ENCODE measurements around the gene SHISA6. TPM values are rescaled to one million over a fixed set of nuclear protein-coding genes. Genes with fewer than 3 reads are reported as not detected.

SHISA6 gene
- total RNA-seq, 1 donor from 2014 or later, result 3.3 TPM

- no peak overlapping the region for H2AFZ ChIP-seq (replicated peaks)
- H3K9ac ChIP-seq, result no peak overlapping the region
- TF ChIP-seq, protein P1, sequence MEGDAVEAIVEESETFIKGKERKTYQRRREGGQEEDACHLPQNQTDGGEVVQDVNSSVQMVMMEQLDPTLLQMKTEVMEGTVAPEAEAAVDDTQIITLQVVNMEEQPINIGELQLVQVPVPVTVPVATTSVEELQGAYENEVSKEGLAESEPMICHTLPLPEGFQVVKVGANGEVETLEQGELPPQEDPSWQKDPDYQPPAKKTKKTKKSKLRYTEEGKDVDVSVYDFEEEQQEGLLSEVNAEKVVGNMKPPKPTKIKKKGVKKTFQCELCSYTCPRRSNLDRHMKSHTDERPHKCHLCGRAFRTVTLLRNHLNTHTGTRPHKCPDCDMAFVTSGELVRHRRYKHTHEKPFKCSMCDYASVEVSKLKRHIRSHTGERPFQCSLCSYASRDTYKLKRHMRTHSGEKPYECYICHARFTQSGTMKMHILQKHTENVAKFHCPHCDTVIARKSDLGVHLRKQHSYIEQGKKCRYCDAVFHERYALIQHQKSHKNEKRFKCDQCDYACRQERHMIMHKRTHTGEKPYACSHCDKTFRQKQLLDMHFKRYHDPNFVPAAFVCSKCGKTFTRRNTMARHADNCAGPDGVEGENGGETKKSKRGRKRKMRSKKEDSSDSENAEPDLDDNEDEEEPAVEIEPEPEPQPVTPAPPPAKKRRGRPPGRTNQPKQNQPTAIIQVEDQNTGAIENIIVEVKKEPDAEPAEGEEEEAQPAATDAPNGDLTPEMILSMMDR (IDR thresholded peaks at IDR 0.05), result no peak
- TF ChIP-seq EZH2phosphoT487 (IDR thresholded peaks at IDR 0.05), result no peak
- TF ChIP-seq EZH2 (IDR thresholded peaks at IDR 0.05), result no peak
- no peak overlapping the region for H3K27ac Mint-ChIP-seq
- no peak overlapping the region for H3K4me3 Mint-ChIP-seq
- H3K79me2 ChIP-seq (ENCODE audit: low read depth), result no peaks in the 10 kb centered on the region
- no peaks in the 10 kb centered on the region for H3K27me3 ChIP-seq
- H3K4me2 ChIP-seq, result no peak overlapping the region
- no peaks in the 10 kb centered on the region for H3K9me3 ChIP-seq (ENCODE audit: low read depth)
- H3K4me1 Mint-ChIP-seq, result peaks cover 9% of the 10 kb centered on the region
- DNase-seq (ENCODE audit: low spot score), result no peak
- H4K20me1 ChIP-seq (ENCODE audit: low read depth), result no peaks in the 10 kb centered on the region
- peaks cover 10% of the 10 kb centered on the region for H3K27me3 Mint-ChIP-seq (ENCODE audit: insufficient read depth, low read depth)
- H3K36me3 Mint-ChIP-seq, result no peaks in the 10 kb centered on the region
- no peak overlapping the region for H3K27ac ChIP-seq
- H3F3A ChIP-seq (ENCODE audit: low read depth), result no peaks in the 10 kb centered on the region
- no peaks in the 10 kb centered on the region for H3K36me3 ChIP-seq
- H3K9me3 Mint-ChIP-seq, result no peaks in the 10 kb centered on the region
- H3K4me3 ChIP-seq, result no peak overlapping the region
- H3K4me1 ChIP-seq, result peaks cover 11% of the 10 kb centered on the region
Measured at GRCh38 chr17:11555530-11555929, 314.5 kb downstream of the SHISA6 start.

DNA sequence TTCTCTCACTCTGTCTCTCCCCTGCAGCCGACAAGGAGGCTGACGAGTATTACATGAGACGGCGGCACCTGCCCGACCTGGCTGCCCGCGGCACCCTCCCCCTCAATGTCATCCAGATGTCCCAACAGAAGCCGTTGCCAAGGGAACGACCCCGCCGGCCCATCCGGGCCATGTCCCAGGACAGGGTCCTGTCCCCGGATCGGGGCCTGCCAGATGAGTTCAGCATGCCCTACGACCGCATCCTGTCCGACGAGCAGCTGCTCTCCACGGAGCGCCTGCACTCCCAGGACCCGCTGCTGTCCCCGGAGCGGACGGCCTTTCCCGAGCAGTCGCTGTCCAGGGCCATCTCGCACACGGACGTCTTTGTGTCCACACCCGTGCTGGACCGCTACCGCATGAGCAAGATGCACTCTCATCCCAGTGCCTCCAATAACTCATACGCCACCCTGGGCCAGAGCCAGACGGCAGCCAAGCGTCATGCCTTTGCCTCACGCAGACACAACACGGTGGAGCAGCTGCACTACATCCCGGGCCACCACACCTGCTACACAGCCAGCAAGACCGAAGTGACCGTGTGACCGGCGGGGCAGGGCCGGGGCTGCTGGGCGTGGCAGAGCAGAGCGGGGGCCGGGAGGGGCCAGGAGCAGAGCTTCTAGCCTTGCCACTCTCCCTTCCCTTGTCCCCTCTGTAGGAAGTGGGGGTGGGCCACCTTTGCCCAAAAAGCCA is 316.9 kb downstream of the SHISA6 start:
- no peak overlapping the region for H3K9ac ChIP-seq
- H3K9me3 ChIP-seq (ENCODE audit: low read depth), result no peaks in the 10 kb centered on the region
- peaks cover 7% of the 10 kb centered on the region for H3K4me1 ChIP-seq
- H3K27ac Mint-ChIP-seq, result no peak overlapping the region
- no peaks in the 10 kb centered on the region for H3K36me3 ChIP-seq
- no peak overlapping the region for H2AFZ ChIP-seq (replicated peaks)
- no peak overlapping the region for H3K27ac ChIP-seq
- no peaks in the 10 kb centered on the region for H3K27me3 ChIP-seq
- H3K9me3 Mint-ChIP-seq, result no peaks in the 10 kb centered on the region
- H3K4me2 ChIP-seq, result no peak overlapping the region
- H3K79me2 ChIP-seq (ENCODE audit: low read depth), result no peaks in the 10 kb centered on the region
- no peaks in the 10 kb centered on the region for H3K36me3 Mint-ChIP-seq
- DNase-seq (ENCODE audit: low spot score), result no peak
- H3F3A ChIP-seq (ENCODE audit: low read depth), result no peaks in the 10 kb centered on the region
- H3K4me3 ChIP-seq, result no peak overlapping the region
- TF ChIP-seq, protein P1 (IDR thresholded peaks at IDR 0.05), result no peak
- no peak for TF ChIP-seq EZH2phosphoT487 (IDR thresholded peaks at IDR 0.05)
- TF ChIP-seq EZH2 (IDR thresholded peaks at IDR 0.05), result no peak
- peaks cover 2% of the 10 kb centered on the region for H3K4me1 Mint-ChIP-seq
- peaks cover 16% of the 10 kb centered on the region for H3K27me3 Mint-ChIP-seq (ENCODE audit: insufficient read depth, low read depth)
- H4K20me1 ChIP-seq (ENCODE audit: low read depth), result no peaks in the 10 kb centered on the region
- no peak overlapping the region for H3K4me3 Mint-ChIP-seq

GRCh38 chr17:11558681-11559234 is 317.7 kb downstream of the SHISA6 start:
- Histone ChIP-seq H3K27me3 (no peaks in the 10 kb centered on the region), H3K9ac (no peak overlapping the region), H3K79me2 (ENCODE audit: low read depth) (no peaks in the 10 kb centered on the region), H3K4me1 (peaks cover 7% of the 10 kb centered on the region), H3K4me2 (no peak overlapping the region), H3K4me3 (no peak overlapping the region), H3K9me3 (ENCODE audit: low read depth) (no peaks in the 10 kb centered on the region), H4K20me1 (ENCODE audit: low read depth) (no peaks in the 10 kb centered on the region), H3K27ac (no peak overlapping the region), H2AFZ (replicated peaks) (no peak overlapping the region), H3F3A (ENCODE audit: low read depth) (no peaks in the 10 kb centered on the region), H3K36me3 (no peaks in the 10 kb centered on the region)
- TF ChIP-seq, protein P1 (IDR thresholded peaks at IDR 0.05), result no peak
- no peak for TF ChIP-seq EZH2 (IDR thresholded peaks at IDR 0.05)
- no peak for TF ChIP-seq EZH2phosphoT487 (IDR thresholded peaks at IDR 0.05)
- no peaks in the 10 kb centered on the region for H3K9me3 Mint-ChIP-seq
- no peak for DNase-seq (ENCODE audit: low spot score)
- H3K27me3 Mint-ChIP-seq (ENCODE audit: insufficient read depth, low read depth), result peaks cover 16% of the 10 kb centered on the region
- no peak overlapping the region for H3K27ac Mint-ChIP-seq
- H3K4me1 Mint-ChIP-seq, result peaks cover 3% of the 10 kb centered on the region
- no peaks in the 10 kb centered on the region for H3K36me3 Mint-ChIP-seq
- H3K4me3 Mint-ChIP-seq, result no peak overlapping the region
